Fibroblast of lung (primary cell): ENCODE results near the gene ZNF618. TPM values are rescaled to one million over a fixed set of nuclear protein-coding genes. Genes with fewer than 3 reads are reported as not detected.

Experiments used
- DNase-seq, 2 donors: peaks; one replicate each; pipeline versions ENCODE4 v3.0.0 to v3.0.0-alpha.2; 2010; ENCODE audit warnings: low read depth in 2 of 2
- H2AFZ ChIP-seq: 2 replicates; pipeline ENCODE4 v1.5.1; 2012; ENCODE audit warnings: low read length, control low read depth, inconsistent platforms
- H3K27ac ChIP-seq: 2 replicates; pipeline ENCODE4 v1.5.1; 2011; ENCODE audit warnings: low read length, control low read depth; ENCODE audit not compliant: insufficient read depth
- H3K27me3 ChIP-seq: 2 replicates; pipeline ENCODE4 v1.5.1; 2011; ENCODE audit warnings: mild to moderate bottlenecking, low read length; ENCODE audit not compliant: control insufficient read depth, insufficient read depth
- H3K36me3 ChIP-seq: 2 replicates; pipeline ENCODE4 v1.5.1; 2011; ENCODE audit warnings: low read length; ENCODE audit not compliant: control insufficient read depth, insufficient read depth
- H3K4me1 ChIP-seq: 2 replicates; pipeline ENCODE4 v1.5.1; 2011; ENCODE audit warnings: low read length; ENCODE audit not compliant: control insufficient read depth, insufficient read depth; ENCODE audit errors: extremely low read depth
- H3K4me2 ChIP-seq: 2 replicates; pipeline ENCODE4 v1.5.1; 2011; ENCODE audit warnings: low read length, control low read depth; ENCODE audit not compliant: insufficient read depth; ENCODE audit errors: extremely low read depth
- H3K4me3 ChIP-seq, 4 experiments: fragments of 200-600 bp in 1 of 4; sonication (generic) in 1 of 4; replicated peaks in 1 of 4; 2 replicates each; pipeline ENCODE4 v1.5.1; 2011 to 2016; ENCODE audit warnings: low read length in 4 of 4, low read depth in 3 of 4, mild to moderate bottlenecking in 3 of 4, control low read depth in 2 of 4, inconsistent platforms in 1 of 4, mixed read lengths in 1 of 4; ENCODE audit not compliant: insufficient read depth in 1 of 4; ENCODE audit errors: control extremely low read depth in 1 of 4
- H3K79me2 ChIP-seq: 2 replicates; pipeline ENCODE4 v1.5.1; 2012; ENCODE audit warnings: mild to moderate bottlenecking, low read length, inconsistent platforms; ENCODE audit not compliant: control insufficient read depth, insufficient read depth
- H3K9ac ChIP-seq: 2 replicates; pipeline ENCODE4 v1.5.1; 2011; ENCODE audit warnings: mild to moderate bottlenecking, low read length, control low read depth; ENCODE audit not compliant: insufficient read depth
- H3K9me3 ChIP-seq: 2 replicates; pipeline ENCODE4 v1.5.1; 2012; ENCODE audit warnings: low read depth, low read length; ENCODE audit not compliant: control insufficient read depth, insufficient read depth
- H4K20me1 ChIP-seq: 2 replicates; pipeline ENCODE4 v1.5.1; 2011; ENCODE audit warnings: low read length; ENCODE audit not compliant: control insufficient read depth, insufficient read depth; ENCODE audit errors: extremely low read depth
- EZH2 ChIP-seq: IDR thresholded peaks from 2 replicates; pipeline ENCODE4 v1.5.1; 2012; ENCODE audit warnings: low read length, control low read depth, mild to moderate bottlenecking; ENCODE audit errors: missing control alignments
- polyA plus RNA-seq, 2 donors: library from polyadenylated mRNA; depleted of rRNA in 1 of 2; stranded (reverse) in 1 of 2; unstranded in 1 of 2; fragments of >200 nt; gene quantifications; 2 replicates each; pipeline ENCODE4 v1.2.1, GENCODE V29; 2011 to 2012; ENCODE audit warnings: missing spikeins in 1 of 2
- total RNA-seq: library from RNA; depleted of rRNA; stranded (reverse); fragments of >200 nt; gene quantifications from 2 replicates; pipeline ENCODE4 v1.2.1, GENCODE V29; 2014
- TF ChIP-seq, protein P1 (sequence below), 2 donors: IDR thresholded peaks in 1 of 2; conservative IDR thresholded peaks in 1 of 2; 1 replicate in 1 of 2; 2 replicates in 1 of 2; pipeline ENCODE4 v1.5.1; 2011 to 2012; ENCODE audit warnings: low read length in 2 of 2, control low read depth in 1 of 2, inconsistent platforms in 1 of 2, low read depth in 1 of 2, mild to moderate bottlenecking in 1 of 2

The ZNF618 gene
- total and polyA plus RNA-seq, 2 donors (not counting 1 experiment from before 2014, with no cell fraction given): 6.6 to 8.6 TPM

DNA sequence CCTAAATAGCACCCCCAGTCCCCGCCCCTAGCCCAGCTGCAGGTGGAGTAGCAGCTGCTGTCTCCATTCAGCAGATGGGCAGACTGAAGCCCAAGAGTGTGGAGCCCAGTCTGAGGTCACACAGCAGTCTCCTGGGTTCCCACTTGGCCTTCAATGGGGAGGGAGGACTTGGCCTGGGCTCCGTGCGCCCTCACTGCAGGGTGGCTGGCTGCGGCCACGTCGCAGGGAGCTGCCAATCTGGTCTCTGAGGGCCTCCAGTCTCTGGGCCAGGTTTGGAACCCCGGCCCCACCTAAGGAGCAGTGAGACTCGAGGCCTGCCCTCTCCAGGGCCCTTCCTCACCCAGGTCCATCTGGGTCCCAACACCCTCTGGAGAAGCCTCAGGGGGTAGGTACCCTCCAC is 215.6 kb downstream of the ZNF618 start:
- no peak overlapping the region for H3K4me2 ChIP-seq
- H3K79me2 ChIP-seq: no peaks in the 10 kb centered on the region
- no peaks in the 10 kb centered on the region for H3K9me3 ChIP-seq
- no peak for DNase-seq
- TF ChIP-seq, protein P1, sequence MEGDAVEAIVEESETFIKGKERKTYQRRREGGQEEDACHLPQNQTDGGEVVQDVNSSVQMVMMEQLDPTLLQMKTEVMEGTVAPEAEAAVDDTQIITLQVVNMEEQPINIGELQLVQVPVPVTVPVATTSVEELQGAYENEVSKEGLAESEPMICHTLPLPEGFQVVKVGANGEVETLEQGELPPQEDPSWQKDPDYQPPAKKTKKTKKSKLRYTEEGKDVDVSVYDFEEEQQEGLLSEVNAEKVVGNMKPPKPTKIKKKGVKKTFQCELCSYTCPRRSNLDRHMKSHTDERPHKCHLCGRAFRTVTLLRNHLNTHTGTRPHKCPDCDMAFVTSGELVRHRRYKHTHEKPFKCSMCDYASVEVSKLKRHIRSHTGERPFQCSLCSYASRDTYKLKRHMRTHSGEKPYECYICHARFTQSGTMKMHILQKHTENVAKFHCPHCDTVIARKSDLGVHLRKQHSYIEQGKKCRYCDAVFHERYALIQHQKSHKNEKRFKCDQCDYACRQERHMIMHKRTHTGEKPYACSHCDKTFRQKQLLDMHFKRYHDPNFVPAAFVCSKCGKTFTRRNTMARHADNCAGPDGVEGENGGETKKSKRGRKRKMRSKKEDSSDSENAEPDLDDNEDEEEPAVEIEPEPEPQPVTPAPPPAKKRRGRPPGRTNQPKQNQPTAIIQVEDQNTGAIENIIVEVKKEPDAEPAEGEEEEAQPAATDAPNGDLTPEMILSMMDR (conservative IDR thresholded peaks at IDR 0.05 in 1 of 2, IDR thresholded peaks at IDR 0.05 in 1 of 2; ENCODE audit: low read depth in 1 of 2, low read length in 2 of 2): no peak
- no peak for TF ChIP-seq EZH2
- H3K36me3 ChIP-seq: no peaks in the 10 kb centered on the region
- H3K27me3 ChIP-seq: peaks cover 12% of the 10 kb centered on the region
- no peak overlapping the region for H3K27ac ChIP-seq
- H3K9ac ChIP-seq: no peak overlapping the region
- no peaks in the 10 kb centered on the region for H4K20me1 ChIP-seq
- H2AFZ ChIP-seq: no peak overlapping the region
- no peaks in the 10 kb centered on the region for H3K4me1 ChIP-seq
- no peak overlapping the region for H3K4me3 ChIP-seq

DNA sequence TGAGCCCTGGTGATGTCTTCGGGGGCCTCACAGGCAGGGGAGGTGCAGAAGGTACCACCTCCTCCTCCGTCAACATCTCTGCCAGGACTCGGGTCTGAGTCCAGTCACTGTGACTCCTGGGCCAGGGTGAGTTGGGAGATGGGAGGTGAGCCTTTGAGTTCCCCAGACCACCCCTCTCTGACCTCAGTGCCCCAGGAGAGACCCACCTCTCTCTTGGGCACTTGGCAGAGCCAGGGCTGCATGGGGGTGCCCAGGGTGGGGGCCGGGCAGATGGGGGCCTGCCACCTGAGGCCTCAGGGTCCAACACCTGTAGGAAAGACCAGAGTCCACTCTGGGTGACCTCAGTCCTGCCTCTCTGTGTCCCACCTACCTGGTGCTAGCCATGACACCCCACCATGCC is 216.2 kb downstream of the ZNF618 start:
- Histone ChIP-seq H2AFZ (no peak overlapping the region), H3K9me3 (no peaks in the 10 kb centered on the region), H3K79me2 (no peaks in the 10 kb centered on the region), H3K27ac (no peak overlapping the region), H3K4me3 (no peak overlapping the region), H3K4me1 (no peaks in the 10 kb centered on the region), H4K20me1 (no peaks in the 10 kb centered on the region), H3K9ac (no peak overlapping the region), H3K36me3 (no peaks in the 10 kb centered on the region), H3K4me2 (no peak overlapping the region), H3K27me3 (peaks cover 8% of the 10 kb centered on the region)
- TF ChIP-seq EZH2: no peak
- TF ChIP-seq, protein P1 (conservative IDR thresholded peaks at IDR 0.05 in 1 of 2, IDR thresholded peaks at IDR 0.05 in 1 of 2; ENCODE audit: low read depth in 1 of 2, low read length in 2 of 2): no peak
- DNase-seq: no peak

DNA sequence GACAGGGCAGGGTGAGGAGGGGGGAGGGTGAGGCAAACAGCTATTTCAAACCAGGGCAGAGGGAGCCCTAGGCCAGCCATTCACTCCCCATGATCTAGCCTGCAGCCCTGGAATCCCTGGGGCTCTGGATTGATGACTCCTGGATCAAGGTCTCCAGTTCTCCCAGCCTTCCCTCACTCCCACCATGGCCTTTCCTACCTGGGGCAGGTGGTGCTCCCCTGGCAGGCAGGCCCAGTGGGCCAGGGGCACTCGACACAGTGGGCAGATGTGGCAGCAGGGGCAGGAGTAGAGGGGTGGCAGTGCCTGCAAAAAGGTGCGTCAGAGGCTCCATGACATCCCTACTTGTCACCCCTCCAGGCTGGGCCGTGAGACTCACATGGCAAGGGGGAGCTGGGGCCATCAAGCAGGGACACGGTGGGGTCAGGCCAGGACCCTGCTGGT is 216.9 kb downstream of the ZNF618 start:
- Histone ChIP-seq H3K4me3 (no peak overlapping the region), H3K9ac (no peak overlapping the region), H3K4me2 (no peak overlapping the region), H3K79me2 (no peaks in the 10 kb centered on the region), H3K27ac (no peak overlapping the region), H3K27me3 (peaks cover 10% of the 10 kb centered on the region), H3K9me3 (no peaks in the 10 kb centered on the region), H3K4me1 (no peaks in the 10 kb centered on the region), H4K20me1 (no peaks in the 10 kb centered on the region), H3K36me3 (no peaks in the 10 kb centered on the region), H2AFZ (no peak overlapping the region)
- TF ChIP-seq, protein P1 (conservative IDR thresholded peaks at IDR 0.05 in 1 of 2, IDR thresholded peaks at IDR 0.05 in 1 of 2; ENCODE audit: low read depth in 1 of 2, low read length in 2 of 2): no peak
- no peak for TF ChIP-seq EZH2
- DNase-seq: no peak
